Common myeloid progenitor, CD34-positive (primary cell): Measurements from ENCODE around the gene USO1.
A peak's percentile ranks its signal among the peaks of the same experiment; 100 is the strongest.

Experiments used
- CTCF ChIA-PET: fragments of 350-600 bp; sonication (Branson Sonifier 250); formaldehyde crosslinking; loops from one replicate; lab custom pipeline; 2021; ENCODE audit warnings: antibody characterized with exemption; lab: Charles Lee
- POLR2A ChIA-PET: fragments of 350-600 bp; sonication (Branson Sonifier 250); formaldehyde crosslinking; loops from one replicate; lab custom pipeline; 2021; ENCODE audit warnings: antibody characterized with exemption; lab: Charles Lee
- DNase-seq, 3 donors: peaks; one replicate each; pipeline versions ENCODE4 v3.0.0 to v3.0.0-alpha.2; 2013
- H3K27ac ChIP-seq, 2 experiments: 1 replicate in 1 of 2; 2 replicates in 1 of 2; pipeline ENCODE4 v1.7.0; 2013; ENCODE audit warnings: inconsistent platforms in 2 of 2, low read length in 2 of 2, mild to moderate bottlenecking in 2 of 2, low read depth in 1 of 2, moderate library complexity in 1 of 2; ENCODE audit not compliant: severe bottlenecking in 2 of 2, insufficient read depth in 1 of 2, poor library complexity in 1 of 2
- H3K27me3 ChIP-seq, 5 experiments: replicated peaks in 2 of 5; 1 replicate in 3 of 5; 2 replicates in 2 of 5; pipeline versions ENCODE4 v1.6.1 to v1.7.0; 2013; ENCODE audit warnings: low read length in 4 of 5, mild to moderate bottlenecking in 2 of 5, moderate library complexity in 2 of 5, inconsistent platforms in 1 of 5; ENCODE audit not compliant: insufficient read depth in 5 of 5, control insufficient read depth in 4 of 5
- H3K36me3 ChIP-seq, 4 experiments: 1 replicate in 2 of 4; 2 replicates in 2 of 4; pipeline versions ENCODE4 v1.6.1 to v1.7.0; 2013; ENCODE audit warnings: low read length in 3 of 4, control low read depth in 1 of 4, mild to moderate bottlenecking in 1 of 4; ENCODE audit not compliant: control insufficient read depth in 4 of 4, insufficient read depth in 4 of 4
- H3K4me1 ChIP-seq, 4 experiments: 1 replicate in 3 of 4; 2 replicates in 1 of 4; pipeline versions ENCODE4 v1.6.1 to v1.7.1; 2013; ENCODE audit warnings: low read length in 3 of 4, mild to moderate bottlenecking in 3 of 4, control low read depth in 1 of 4, inconsistent platforms in 1 of 4, moderate library complexity in 1 of 4; ENCODE audit not compliant: control insufficient read depth in 4 of 4, insufficient read depth in 4 of 4; ENCODE audit errors: control extremely low read depth in 1 of 4
- H3K4me3 ChIP-seq, 7 experiments: 1 replicate in 4 of 7; 2 replicates in 3 of 7; pipeline versions ENCODE4 v1.5.1 to v1.7.0; 2013; ENCODE audit warnings: mild to moderate bottlenecking in 7 of 7, low read length in 6 of 7, moderate library complexity in 6 of 7, inconsistent platforms in 2 of 7, low read depth in 2 of 7, control low read depth in 1 of 7; ENCODE audit not compliant: insufficient read depth in 4 of 7, control insufficient read depth in 1 of 7; ENCODE audit errors: extremely low read depth in 1 of 7
- H3K9me3 ChIP-seq, 5 experiments: 1 replicate in 4 of 5; 2 replicates in 1 of 5; pipeline versions ENCODE4 v1.6.1 to v1.7.1; 2013; ENCODE audit warnings: low read length in 4 of 5, mild to moderate bottlenecking in 2 of 5, inconsistent platforms in 1 of 5, low read depth in 1 of 5, moderate library complexity in 1 of 5; ENCODE audit not compliant: control insufficient read depth in 4 of 5, insufficient read depth in 2 of 5; ENCODE audit errors: control extremely low read depth in 1 of 5
- WGBS: methylation state at CpG from one replicate; pipeline ENCODE4 v1.1.5; 2013; ENCODE audit not compliant: insufficient coverage; 5-methylcytosine and 5-hydroxymethylcytosine counted together

The USO1 gene

DNA sequence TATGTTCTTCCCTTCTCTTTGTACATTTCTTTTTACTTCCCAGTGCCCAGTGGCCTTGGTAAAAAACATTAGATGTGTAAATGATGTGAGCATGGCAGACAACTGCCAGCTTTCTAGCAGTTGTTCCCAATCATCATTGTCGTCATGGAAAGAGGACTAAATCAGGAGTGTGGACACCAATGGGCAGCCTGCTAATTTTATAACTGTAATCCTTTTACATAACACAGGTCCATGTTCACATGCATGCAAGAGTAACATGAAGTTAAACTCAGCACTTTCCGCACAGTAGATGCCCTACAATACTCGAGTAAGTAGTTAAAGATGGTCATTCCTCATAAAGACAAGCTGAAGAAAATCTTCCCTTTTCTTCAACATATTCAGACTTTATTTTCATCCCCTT is 27.8 kb upstream of the USO1 start:
- Histone ChIP-seq H3K4me1 (peaks cover 6 to 25% (median 16%) of the 10 kb centered on the region in 4 experiments), H3K27ac (peak overlapping the region; percentile 64 to 67), H3K9me3 (no peaks in the 10 kb centered on the region), H3K27me3 (no peaks in the 10 kb centered on the region), H3K4me3 (no peak overlapping the region), H3K36me3 (peaks cover 0 to 8% (median 3%) of the 10 kb centered on the region in 4 experiments)
- CTCF ChIA-PET: interaction anchor here (1.0 to 2.7 kb wide), 4 partner anchors 14 to 43 kb away, joined by 3 to 18 read pairs (median 4); partner anchors contain the start of gene USO1
- no peak for DNase-seq
- POLR2A ChIA-PET: interaction anchor here (0.8 kb wide), 1 partner anchor 21 kb away, joined by 5 read pairs; no protein-coding TSS in a partner anchor
- WGBS: 100% methylated on average over 1 of the region's 3 CpGs

DNA sequence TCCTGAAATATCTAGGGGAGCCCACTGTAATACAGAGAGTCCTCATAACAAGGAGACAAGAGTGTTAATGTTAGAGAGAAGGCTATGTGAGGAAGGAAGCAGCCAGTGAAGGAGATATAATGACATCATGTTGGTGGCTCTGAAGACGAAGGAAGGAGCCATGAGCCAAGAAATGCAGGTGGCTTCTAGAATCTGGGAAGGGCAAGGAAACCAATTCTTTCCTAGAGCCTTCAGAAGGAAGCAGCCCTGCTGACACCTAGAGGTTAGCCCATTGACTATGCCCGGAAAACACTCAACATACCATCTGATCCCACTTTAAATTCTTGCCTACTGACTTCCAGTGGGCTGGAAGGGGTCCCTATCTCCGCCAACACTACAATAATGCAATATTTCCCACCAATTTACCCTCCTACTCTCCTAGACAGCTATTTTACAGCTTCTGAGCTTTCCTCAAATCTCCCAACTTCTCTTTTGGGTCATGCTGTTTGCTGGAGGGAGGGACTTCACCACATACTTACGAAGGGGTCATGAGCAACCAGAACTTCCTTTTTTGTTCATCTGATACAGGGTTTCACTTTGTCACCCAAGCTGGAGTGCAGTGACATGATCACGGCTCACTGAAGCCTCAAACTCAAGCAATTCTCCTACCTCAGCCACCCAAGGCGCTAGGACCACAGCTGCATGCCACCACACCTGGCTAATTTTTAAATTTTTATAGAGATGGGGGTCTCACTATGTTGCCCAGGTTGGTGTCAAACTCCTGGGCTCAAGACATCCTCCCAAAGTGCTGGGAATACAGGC is 26.0 kb upstream of the USO1 start:
- Histone ChIP-seq H3K4me3 (peak overlapping the region in 5 of 7 experiments; percentile 2 to 65 (median 32)), H3K9me3 (no peaks in the 10 kb centered on the region), H3K27ac (peak overlapping the region; percentile 35 to 75), H3K27me3 (no peaks in the 10 kb centered on the region), H3K4me1 (peaks cover 6 to 25% (median 16%) of the 10 kb centered on the region in 4 experiments), H3K36me3 (peaks cover 0 to 8% (median 3%) of the 10 kb centered on the region in 4 experiments)
- peak; percentile 77 to 95 (median 92) for DNase-seq
- ChIA-PET CTCF (interaction anchor here (0.7 to 2.7 kb wide), 7 partner anchors 10 to 51 kb away, joined by 3 to 18 read pairs (median 3); partner anchors contain the start of gene USO1), POLR2A (interaction anchor here (0.7 to 0.8 kb wide), 2 partner anchors 33 to 44 kb away, joined by 3 read pairs; no protein-coding TSS in a partner anchor)
- 32% methylated on average over 5 of the region's 6 CpGs for WGBS

DNA sequence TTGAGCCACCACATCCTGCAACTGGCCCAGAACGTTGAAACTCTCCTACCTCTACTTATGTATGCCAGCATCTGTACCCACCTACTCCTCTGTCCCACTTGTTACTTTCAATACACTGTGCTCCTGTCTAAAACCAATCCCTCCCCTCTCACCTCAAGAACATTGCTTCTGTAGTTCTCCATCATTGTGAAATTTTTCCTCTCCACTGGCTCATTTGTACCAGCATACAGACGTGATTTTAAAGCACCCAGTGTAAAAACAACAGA is 25.5 kb upstream of the USO1 start:
- CTCF ChIA-PET: interaction anchor here (0.8 to 1.7 kb wide), 3 partner anchors 10 to 51 kb away, joined by 3 to 5 read pairs (median 5); no protein-coding TSS in a partner anchor
- no peaks in the 10 kb centered on the region for H3K27me3 ChIP-seq
- WGBS: 28% methylated on average over 2 of the region's 2 CpGs
- peaks cover 0 to 7% (median 3%) of the 10 kb centered on the region in 4 experiments for H3K36me3 ChIP-seq
- no peak for DNase-seq
- peak overlapping the region; percentile 35 to 75 for H3K27ac ChIP-seq
- H3K9me3 ChIP-seq: no peaks in the 10 kb centered on the region
- H3K4me1 ChIP-seq: peaks cover 6 to 25% (median 16%) of the 10 kb centered on the region in 4 experiments
- peak overlapping the region in 4 of 7 experiments; percentile 17 to 65 (median 29) for H3K4me3 ChIP-seq
- POLR2A ChIA-PET: no interaction called here

DNA sequence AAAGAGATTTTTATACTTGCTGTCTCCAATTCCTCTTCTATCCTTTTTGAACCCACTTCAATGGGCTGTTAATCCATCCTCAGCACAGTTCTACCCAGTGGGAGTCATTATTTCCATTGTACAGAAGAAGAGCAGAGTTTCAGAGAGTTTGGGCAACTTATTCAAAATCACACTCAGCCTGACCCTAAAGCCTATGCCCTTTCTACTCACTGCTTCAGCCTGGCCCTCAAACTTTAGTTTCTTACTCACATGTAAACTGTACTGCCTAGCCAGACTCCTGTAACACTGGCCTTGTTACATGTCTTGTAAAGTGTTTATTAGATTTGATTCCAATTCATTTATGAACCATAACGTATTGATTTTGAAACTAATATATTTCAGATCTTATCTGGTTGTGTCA is 25.1 kb upstream of the USO1 start:
- Histone ChIP-seq H3K4me3 (peak overlapping the region in 2 of 7 experiments; percentile 26 to 65), H3K36me3 (peaks cover 0 to 4% (median 0%) of the 10 kb centered on the region in 4 experiments), H3K27ac (peak overlapping the region; percentile 35 to 75), H3K9me3 (no peaks in the 10 kb centered on the region), H3K27me3 (no peaks in the 10 kb centered on the region), H3K4me1 (peaks cover 6 to 25% (median 16%) of the 10 kb centered on the region in 4 experiments)
- DNase-seq: peak in 1 of 3 donors; percentile 10
- POLR2A ChIA-PET: interaction anchor here (0.5 kb wide), 1 partner anchor 27 kb away, joined by 4 read pairs; no protein-coding TSS in a partner anchor
- WGBS: no CpG with 5 or more reads among the region's 1 CpG
- CTCF ChIA-PET: interaction anchor here (0.9 to 1.7 kb wide), 2 partner anchors 28 to 52 kb away, joined by 3 to 5 read pairs; no protein-coding TSS in a partner anchor

GRCh38 chr4:75702919-75703411 is 21.4 kb upstream of the USO1 start:
- CTCF ChIA-PET: interaction anchor here (1.0 to 2.2 kb wide), 2 partner anchors 21 to 77 kb away, joined by 3 to 7 read pairs; partner anchors contain the start of gene USO1
- WGBS: 97% methylated on average over 3 of the region's 4 CpGs
- peaks cover 0 to 6% (median 3%) of the 10 kb centered on the region in 4 experiments for H3K36me3 ChIP-seq

GRCh38 chr4:75705198-75705977 is 19.0 kb upstream of the USO1 start:
- POLR2A ChIA-PET: no interaction called here

More at GRCh38 chr4:75702919-75703411, 21.4 kb upstream of the USO1 start:
- H3K4me1 ChIP-seq: peaks cover 5 to 15% (median 10%) of the 10 kb centered on the region in 4 experiments
- H3K9me3 ChIP-seq: no peaks in the 10 kb centered on the region
- H3K4me3 ChIP-seq: no peak overlapping the region
- H3K27me3 ChIP-seq: no peaks in the 10 kb centered on the region
- no peak overlapping the region for H3K27ac ChIP-seq
- POLR2A ChIA-PET: no interaction called here
- DNase-seq: no peak

More at GRCh38 chr4:75705198-75705977, 19.0 kb upstream of the USO1 start:
- H3K27ac ChIP-seq: no peak overlapping the region
- DNase-seq: no peak
- CTCF ChIA-PET: interaction anchor here (0.9 to 2.0 kb wide), 5 partner anchors 13 to 58 kb away, joined by 3 to 6 read pairs (median 3); partner anchors contain the start of gene USO1
- no peak overlapping the region for H3K4me3 ChIP-seq
- peaks cover 0 to 10% (median 6%) of the 10 kb centered on the region in 4 experiments for H3K4me1 ChIP-seq
- WGBS: 97% methylated on average over 4 of the region's 6 CpGs
- H3K9me3 ChIP-seq: no peaks in the 10 kb centered on the region
- peaks cover 0 to 6% (median 3%) of the 10 kb centered on the region in 4 experiments for H3K36me3 ChIP-seq
- H3K27me3 ChIP-seq: no peaks in the 10 kb centered on the region
